Breast epithelium (tissue), 4 donors: Measurements from ENCODE around the gene C1orf50. TPM values are rescaled to one million over a fixed set of nuclear protein-coding genes. Genes with fewer than 3 reads are reported as not detected.

Experiments used
- DNase-seq, 2 donors: peaks; one replicate each; pipeline ENCODE4 v3.0.0-alpha.2; 2019; ENCODE audit warnings: low spot score in 2 of 2
- H3K27ac ChIP-seq, 2 donors: fragments of 200-600 bp; sonication (generic) in 1 of 2; one replicate each; pipeline ENCODE4 v1.5.1; 2016 to 2019; ENCODE audit warnings: mild to moderate bottlenecking in 1 of 2
- H3K27me3 ChIP-seq, 2 donors: fragments of 200-600 bp; sonication (generic) in 1 of 2; one replicate each; pipeline versions ENCODE4 v1.5.1 to v1.6.0; 2017 to 2019; ENCODE audit warnings: control low read depth in 1 of 2, mild to moderate bottlenecking in 1 of 2
- H3K36me3 ChIP-seq: fragments of 200-600 bp; one replicate; pipeline ENCODE4 v1.5.1; 2019
- H3K4me1 ChIP-seq, 2 donors: fragments of 200-600 bp; sonication (generic); one replicate each; pipeline ENCODE4 v1.5.1; 2016 to 2019; ENCODE audit warnings: control low read depth in 1 of 2
- H3K4me3 ChIP-seq, 3 donors: fragments of 200-600 bp; sonication (generic); 1 replicate in 2 of 3; 2 replicates in 1 of 3; pipeline ENCODE4 v1.5.1; 2016 to 2019; ENCODE audit warnings: mild to moderate bottlenecking in 3 of 3, moderate library complexity in 2 of 3
- H3K9me3 ChIP-seq, 2 donors: fragments of 200-600 bp; sonication (generic) in 1 of 2; one replicate each; pipeline ENCODE4 v1.5.1; 2016 to 2019; ENCODE audit warnings: control low read depth in 1 of 2
- POLR2A ChIP-seq: fragments of 450-650 bp; IDR thresholded peaks from one replicate; pipeline ENCODE4 v1.6.1; 2016; ENCODE audit warnings: antibody characterized with exemption, mild to moderate bottlenecking, moderate library complexity
- POLR2AphosphoS5 ChIP-seq, 3 donors: sonication (generic); formaldehyde crosslinking; IDR thresholded peaks; one replicate each; pipeline ENCODE4 v1.6.1; 2017; ENCODE audit warnings: antibody characterized with exemption in 3 of 3
- intact Hi-C: fragments of 100-400 bp; cut with DNase I; formaldehyde crosslinking; loops from one replicate; pipeline ENCODE4 v1.15.1; 2023; ENCODE audit warnings: low total_unique reads
- total RNA-seq, 3 donors: library from RNA; depleted of rRNA; stranded (reverse); fragments of >200 nt; gene quantifications; one replicate each; pipeline ENCODE4 v1.1.0, GENCODE V29; 2016
- TF ChIP-seq, protein P1 (sequence below), 3 donors: fragments of 450-650 bp; IDR thresholded peaks; one replicate each; pipeline ENCODE4 v1.5.1; 2016 to 2017; ENCODE audit warnings: antibody characterized with exemption in 3 of 3, mild to moderate bottlenecking in 3 of 3, moderate library complexity in 3 of 3

C1orf50 gene
- total RNA-seq, 3 donors from 2014 or later: 5.2 to 10.8 (median 6.7) TPM

DNA sequence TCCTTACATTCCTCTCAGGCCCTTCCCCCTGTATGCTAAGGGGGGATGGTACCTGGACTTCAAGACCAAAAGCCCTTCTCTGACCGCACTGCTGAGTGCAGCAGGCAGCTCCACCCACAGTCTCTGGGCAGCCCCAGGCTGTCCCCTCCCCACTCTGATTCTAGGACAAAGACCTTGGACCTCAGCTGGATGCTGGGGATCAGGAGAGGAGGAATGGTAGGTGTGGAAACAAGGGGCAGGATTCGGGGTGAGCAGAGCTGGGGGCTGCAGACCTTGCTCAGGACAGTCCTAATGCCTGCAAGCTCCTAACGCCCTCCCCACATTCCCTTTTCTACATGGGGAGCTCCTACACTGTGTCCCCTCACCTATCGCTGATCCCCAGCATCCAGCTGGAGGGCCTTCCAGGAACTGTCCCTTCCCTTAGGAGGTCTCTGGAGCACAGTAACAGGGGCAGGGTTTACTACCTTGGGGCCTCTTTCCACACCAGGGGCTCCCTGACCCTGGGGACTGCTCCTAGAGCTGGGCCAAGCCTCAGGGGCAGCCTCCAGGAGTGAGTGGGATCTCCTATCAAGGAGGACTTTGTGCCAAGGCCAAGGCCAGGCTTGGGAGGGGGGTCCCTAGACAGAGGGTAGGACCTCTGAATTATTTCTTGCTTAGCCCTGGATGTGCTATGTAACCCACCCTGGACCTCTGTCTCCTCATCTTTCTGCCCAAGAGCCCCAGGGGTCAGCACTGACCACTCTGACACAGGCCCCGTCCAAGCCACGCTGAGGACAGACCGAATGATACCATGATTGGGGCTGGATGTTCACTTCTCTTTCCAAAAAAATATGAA is 32.6 kb upstream of the C1orf50 start:
- no peak overlapping the region for H3K27ac ChIP-seq
- H3K4me1 ChIP-seq: no peaks in the 10 kb centered on the region
- no peaks in the 10 kb centered on the region for H3K27me3 ChIP-seq
- no peaks in the 10 kb centered on the region for H3K36me3 ChIP-seq
- H3K4me3 ChIP-seq: no peak overlapping the region
- no peaks in the 10 kb centered on the region for H3K9me3 ChIP-seq
- intact Hi-C loops: no loop called here
- no peak for DNase-seq
- TF ChIP-seq, protein P1, sequence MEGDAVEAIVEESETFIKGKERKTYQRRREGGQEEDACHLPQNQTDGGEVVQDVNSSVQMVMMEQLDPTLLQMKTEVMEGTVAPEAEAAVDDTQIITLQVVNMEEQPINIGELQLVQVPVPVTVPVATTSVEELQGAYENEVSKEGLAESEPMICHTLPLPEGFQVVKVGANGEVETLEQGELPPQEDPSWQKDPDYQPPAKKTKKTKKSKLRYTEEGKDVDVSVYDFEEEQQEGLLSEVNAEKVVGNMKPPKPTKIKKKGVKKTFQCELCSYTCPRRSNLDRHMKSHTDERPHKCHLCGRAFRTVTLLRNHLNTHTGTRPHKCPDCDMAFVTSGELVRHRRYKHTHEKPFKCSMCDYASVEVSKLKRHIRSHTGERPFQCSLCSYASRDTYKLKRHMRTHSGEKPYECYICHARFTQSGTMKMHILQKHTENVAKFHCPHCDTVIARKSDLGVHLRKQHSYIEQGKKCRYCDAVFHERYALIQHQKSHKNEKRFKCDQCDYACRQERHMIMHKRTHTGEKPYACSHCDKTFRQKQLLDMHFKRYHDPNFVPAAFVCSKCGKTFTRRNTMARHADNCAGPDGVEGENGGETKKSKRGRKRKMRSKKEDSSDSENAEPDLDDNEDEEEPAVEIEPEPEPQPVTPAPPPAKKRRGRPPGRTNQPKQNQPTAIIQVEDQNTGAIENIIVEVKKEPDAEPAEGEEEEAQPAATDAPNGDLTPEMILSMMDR (IDR thresholded peaks at IDR 0.05): no peak

DNA sequence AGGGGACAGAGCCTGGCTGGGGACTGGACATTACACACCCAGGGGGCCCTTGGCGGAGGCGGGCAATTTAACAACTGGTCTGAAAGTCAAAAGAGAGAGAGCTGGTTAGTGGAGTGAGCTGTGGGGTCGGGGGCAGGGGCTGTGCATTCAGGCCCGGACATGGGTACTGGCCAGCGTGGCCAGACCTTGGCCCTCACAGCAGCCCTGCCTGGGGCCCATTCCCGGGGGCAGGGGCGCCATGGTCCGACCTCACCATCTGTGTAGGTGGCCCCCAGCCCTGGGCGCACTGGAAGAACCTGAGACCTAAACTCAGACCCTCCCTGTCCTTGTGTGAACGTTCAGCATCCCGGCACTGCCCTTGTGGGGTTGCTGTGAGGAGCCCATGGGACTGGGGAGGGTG is 32.0 kb upstream of the C1orf50 start:
- Histone ChIP-seq H3K27ac (no peak overlapping the region), H3K27me3 (no peaks in the 10 kb centered on the region), H3K4me1 (no peaks in the 10 kb centered on the region), H3K4me3 (no peak overlapping the region), H3K36me3 (no peaks in the 10 kb centered on the region), H3K9me3 (no peaks in the 10 kb centered on the region)
- no peak for TF ChIP-seq POLR2AphosphoS5 (IDR thresholded peaks at IDR 0.05)
- TF ChIP-seq, protein P1 (IDR thresholded peaks at IDR 0.05): no peak
- no peak for TF ChIP-seq POLR2A
- no peak for DNase-seq
- intact Hi-C loops: no loop called here

DNA sequence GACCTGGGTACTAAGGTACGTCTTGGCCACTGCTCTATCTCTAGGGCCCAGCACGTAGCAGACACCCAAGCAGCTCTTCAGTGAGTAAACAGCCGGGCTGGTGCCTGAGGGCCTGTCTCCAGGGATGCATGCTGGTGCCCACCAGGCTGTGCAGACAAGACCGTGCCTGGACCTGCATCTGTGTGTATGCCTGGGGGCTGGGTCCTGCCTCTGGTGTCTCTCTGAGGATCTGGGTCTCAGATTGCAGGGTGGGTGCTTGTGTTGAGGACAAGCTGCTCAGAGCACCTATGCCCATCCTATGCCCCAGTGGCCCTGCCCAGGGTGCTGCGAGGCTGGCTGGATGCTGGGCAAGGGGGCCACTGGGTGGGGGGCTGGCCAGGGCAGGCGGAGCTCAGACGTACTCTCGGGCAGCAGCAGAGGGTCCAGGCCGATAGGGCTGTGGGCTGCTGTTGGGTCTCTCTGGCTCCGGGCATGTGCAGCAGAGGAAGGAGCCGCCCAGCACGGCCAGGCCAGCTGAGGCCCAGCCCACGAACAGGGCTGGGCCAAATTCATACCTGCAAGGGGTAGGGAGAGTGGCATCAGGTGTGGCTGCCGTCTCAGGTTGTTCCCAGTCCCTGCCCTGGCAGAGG is 31.5 kb upstream of the C1orf50 start:
- intact Hi-C loops: no loop called here
- DNase-seq: no peak

DNA sequence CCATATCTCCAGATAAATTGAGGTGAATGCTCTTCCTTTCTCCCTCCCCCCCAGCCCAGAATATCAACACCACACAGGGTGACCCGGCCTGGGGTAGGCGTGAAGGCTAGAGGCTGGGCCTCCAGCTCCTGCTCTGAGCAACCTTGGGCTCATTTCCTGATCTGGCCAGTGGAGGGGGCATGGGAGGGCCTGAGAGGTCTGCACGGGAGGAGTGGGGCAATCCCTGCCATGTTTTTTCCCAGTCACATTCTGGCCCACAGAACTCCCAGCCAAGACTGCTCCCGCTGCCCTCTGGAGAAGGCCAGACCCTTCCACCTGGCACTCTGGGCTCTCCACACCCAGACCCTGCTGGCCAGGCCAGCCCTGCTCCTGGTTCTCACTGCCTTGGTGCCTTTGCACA is 30.9 kb upstream of the C1orf50 start:
- H3K27ac ChIP-seq: no peak overlapping the region
- TF ChIP-seq, protein P1 (IDR thresholded peaks at IDR 0.05): no peak
- TF ChIP-seq POLR2A: no peak
- no peak for TF ChIP-seq POLR2AphosphoS5 (IDR thresholded peaks at IDR 0.05)
- no peaks in the 10 kb centered on the region for H3K9me3 ChIP-seq
- no peaks in the 10 kb centered on the region for H3K36me3 ChIP-seq
- intact Hi-C loops: no loop called here
- H3K4me3 ChIP-seq: no peak overlapping the region
- DNase-seq: no peak
- H3K27me3 ChIP-seq: no peaks in the 10 kb centered on the region
- no peaks in the 10 kb centered on the region for H3K4me1 ChIP-seq

More for the DNA sequence above, 31.5 kb upstream of the C1orf50 start:
- Histone ChIP-seq H3K27ac (no peak overlapping the region), H3K4me1 (no peaks in the 10 kb centered on the region), H3K27me3 (no peaks in the 10 kb centered on the region), H3K9me3 (no peaks in the 10 kb centered on the region), H3K36me3 (no peaks in the 10 kb centered on the region), H3K4me3 (no peak overlapping the region)
- no peak for TF ChIP-seq POLR2AphosphoS5 (IDR thresholded peaks at IDR 0.05)
- no peak for TF ChIP-seq POLR2A
- TF ChIP-seq, protein P1 (IDR thresholded peaks at IDR 0.05): no peak

DNA sequence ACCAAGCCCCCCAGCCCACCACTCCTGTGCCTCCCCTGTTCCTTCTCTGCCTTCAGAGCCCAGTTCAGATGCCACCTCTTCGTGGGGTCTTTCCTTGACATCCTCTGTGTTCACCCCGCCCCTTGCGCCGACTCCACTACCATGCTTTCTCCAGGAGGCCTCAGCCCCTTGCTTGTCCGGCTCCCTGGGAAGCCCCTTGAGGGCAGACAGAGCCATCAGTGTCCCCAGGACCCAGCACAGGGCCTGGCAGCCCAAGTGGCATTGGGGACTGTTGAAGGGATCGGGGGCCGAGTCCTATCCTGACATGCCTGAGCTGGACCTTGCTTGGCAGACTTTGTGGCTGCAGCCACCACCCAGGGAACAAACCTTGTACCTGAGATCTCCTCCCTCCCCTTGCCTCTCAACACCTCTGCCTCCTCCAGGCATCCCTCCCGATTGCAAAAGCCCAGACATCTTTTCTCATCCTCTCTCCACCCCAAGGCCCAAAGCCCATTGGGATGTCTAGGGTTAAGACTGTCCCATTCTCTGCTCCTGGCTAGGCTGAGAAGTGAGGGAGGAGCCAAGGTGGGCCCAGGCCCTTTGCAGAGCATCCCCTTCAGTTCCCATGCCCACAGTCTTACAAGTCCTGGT is 30.4 kb upstream of the C1orf50 start:
- intact Hi-C loops: no loop called here
- Histone ChIP-seq H3K4me3 (no peak overlapping the region), H3K9me3 (no peaks in the 10 kb centered on the region), H3K27me3 (no peaks in the 10 kb centered on the region), H3K27ac (no peak overlapping the region), H3K36me3 (no peaks in the 10 kb centered on the region), H3K4me1 (no peaks in the 10 kb centered on the region)
- no peak for DNase-seq
- TF ChIP-seq, protein P1 (IDR thresholded peaks at IDR 0.05): no peak
- TF ChIP-seq POLR2A (no peak), POLR2AphosphoS5 (IDR thresholded peaks at IDR 0.05) (no peak)
